HEK293 (cell line): Measurements from ENCODE around the gene ANXA10.

ENCODE experiments used
- CTCF ChIP-seq: fragments of 450-650 bp; formaldehyde crosslinking; IDR thresholded peaks from 2 replicates; pipeline ENCODE4 v1.5.1; 2016; ENCODE audit warnings: missing biosample characterization, missing genetic modification characterization
- MZF1 ChIP-seq: fragments of 450-650 bp; formaldehyde crosslinking; IDR thresholded peaks from 2 replicates; pipeline ENCODE4 v1.5.1; 2017; ENCODE audit warnings: missing biosample characterization, missing genetic modification characterization, borderline replicate concordance
- PRDM1 ChIP-seq: fragments of 450-650 bp; formaldehyde crosslinking; IDR thresholded peaks from 2 replicates; pipeline ENCODE4; 2016; ENCODE audit warnings: missing biosample characterization, missing genetic modification characterization
- SETDB1 ChIP-seq: IDR thresholded peaks from one replicate; pipeline ENCODE4 v1.6.1; 2017; ENCODE audit warnings: mild to moderate bottlenecking, low read length, moderate library complexity, mixed read lengths; ENCODE audit not compliant: insufficient read length
- TCF7L2 ChIP-seq: IDR thresholded peaks from 2 replicates; pipeline ENCODE4 v1.6.1; 2011; ENCODE audit warnings: low read depth, mild to moderate bottlenecking, inconsistent platforms, low read length, moderate library complexity, borderline replicate concordance
- ZNF274 ChIP-seq, 2 experiments: fragments of 200-500 bp in 1 of 2; fragments of 450-650 bp in 1 of 2; sonication (Bioruptor generic) in 1 of 2; formaldehyde crosslinking in 1 of 2; IDR thresholded peaks; 2 replicates each; pipeline versions ENCODE4 v1.5.1 to v1.6.1; 2014 to 2016; ENCODE audit warnings: borderline replicate concordance in 1 of 2, inconsistent platforms in 1 of 2, low read length in 1 of 2, missing biosample characterization in 1 of 2, missing genetic modification characterization in 1 of 2
- ZNF341 ChIP-seq: fragments of 450-650 bp; formaldehyde crosslinking; IDR thresholded peaks from 2 replicates; pipeline ENCODE4; 2016; ENCODE audit warnings: low read depth, missing biosample characterization, missing genetic modification characterization
- ZNF366 ChIP-seq: fragments of 450-650 bp; formaldehyde crosslinking; conservative IDR thresholded peaks from 2 replicates; pipeline ENCODE4 v1.5.1; 2016; ENCODE audit warnings: missing biosample characterization, missing genetic modification characterization
- ZNF768 ChIP-seq: fragments of 450-650 bp; formaldehyde crosslinking; IDR thresholded peaks from 2 replicates; pipeline ENCODE4 v1.5.1; 2018; ENCODE audit warnings: missing biosample characterization, mild to moderate bottlenecking, missing genetic modification characterization
- ZNF776 ChIP-seq: fragments of 450-650 bp; formaldehyde crosslinking; IDR thresholded peaks from 2 replicates; pipeline ENCODE4 v1.5.0; 2017; ENCODE audit warnings: missing biosample characterization, missing genetic modification characterization, borderline replicate concordance
- TF ChIP-seq, protein P1 (sequence below): fragments of 450-650 bp; formaldehyde crosslinking; IDR thresholded peaks from 2 replicates; pipeline ENCODE4 v1.5.1; 2016; ENCODE audit warnings: missing biosample characterization, missing genetic modification characterization

- TF ChIP-seq ZNF341 (tag by site-specific recombination) (no peak), CTCF (tag by site-specific recombination) (no peak), ZNF366 (tag by site-specific recombination) (no peak), PRDM1 (tag by site-specific recombination) (no peak), ZNF768 (tag by site-specific recombination) (no peak), SETDB1 (no peak), ZNF776 (tag by site-specific recombination) (no peak), TCF7L2 (no peak), ZNF274 (IDR thresholded peaks at IDR 0.05; ENCODE audit: low read length) (no peak), ZNF274 (tag by site-specific recombination; IDR thresholded peaks at IDR 0.05; ENCODE audit: borderline replicate concordance) (no peak), MZF1 (tag by site-specific recombination) (no peak)
- TF ChIP-seq, protein P1, sequence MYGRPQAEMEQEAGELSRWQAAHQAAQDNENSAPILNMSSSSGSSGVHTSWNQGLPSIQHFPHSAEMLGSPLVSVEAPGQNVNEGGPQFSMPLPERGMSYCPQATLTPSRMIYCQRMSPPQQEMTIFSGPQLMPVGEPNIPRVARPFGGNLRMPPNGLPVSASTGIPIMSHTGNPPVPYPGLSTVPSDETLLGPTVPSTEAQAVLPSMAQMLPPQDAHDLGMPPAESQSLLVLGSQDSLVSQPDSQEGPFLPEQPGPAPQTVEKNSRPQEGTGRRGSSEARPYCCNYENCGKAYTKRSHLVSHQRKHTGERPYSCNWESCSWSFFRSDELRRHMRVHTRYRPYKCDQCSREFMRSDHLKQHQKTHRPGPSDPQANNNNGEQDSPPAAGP, result no peak
Observed at GRCh38 chr4:168208957-168209614, 116.7 kb downstream of the ANXA10 start.
